HEK293T (cell line): ENCODE measurements around the gene MARCHF9.

Experiments
- ELF4 ChIP-seq: fragments of 450-650 bp; IDR thresholded peaks from 2 replicates; pipeline ENCODE4 v1.6.1; 2017; ENCODE audit warnings: antibody characterized with exemption
- FOXK2 ChIP-seq: fragments of 450-650 bp; IDR thresholded peaks from 2 replicates; pipeline ENCODE4 v1.6.1; 2016; ENCODE audit warnings: mild to moderate bottlenecking
- SUZ12 ChIP-seq: fragments of 450-650 bp; IDR thresholded peaks from 2 replicates; pipeline ENCODE4 v1.6.1; 2016; ENCODE audit warnings: mild to moderate bottlenecking
- TARDBP ChIP-seq: fragments of 450-650 bp; IDR thresholded peaks from 2 replicates; pipeline ENCODE4 v1.6.1; 2016
- ZNF384 ChIP-seq: fragments of 450-650 bp; IDR thresholded peaks from 2 replicates; pipeline ENCODE4 v1.6.1; 2016

GRCh38 chr12:57755194-57755453 is 221 bp downstream of the MARCHF9 start:
- TF ChIP-seq ZNF384 (no peak), SUZ12 (no peak), ELF4 (no peak), FOXK2 (no peak), TARDBP (no peak)
